Stimulated activated CD4-positive, alpha-beta T cell treated with anti-CD3 and anti-CD28 coated beads, Interleukin-4, amount 100 ng/mL, for 24 hours (primary cell): ENCODE measurements around the gene FRMD4B.

Experiments
- DNase-seq: peaks from one replicate; pipeline ENCODE4 v3.0.0-alpha.2; 2020

Gene FRMD4B

DNA sequence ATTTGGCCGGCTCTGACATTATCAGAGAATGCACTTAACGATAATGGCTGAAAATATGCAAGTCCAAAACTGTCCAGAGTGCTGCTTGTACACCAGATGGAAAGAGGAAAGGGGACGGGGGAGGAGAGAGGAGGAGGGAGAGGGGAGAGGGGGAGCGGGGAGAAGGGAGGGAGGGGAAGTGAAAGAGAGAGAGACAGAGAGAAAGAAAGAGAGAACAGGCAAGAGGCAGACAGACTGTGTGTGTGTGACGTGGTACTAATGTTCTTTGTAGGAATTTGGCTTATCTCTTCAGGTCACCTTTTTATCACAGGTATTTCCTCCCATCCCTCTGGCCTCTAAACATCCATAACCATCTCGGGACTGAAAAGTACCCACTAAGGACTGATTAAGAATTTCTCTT, 188.4 kb downstream of the FRMD4B start:
- DNase-seq, result no peak

DNA sequence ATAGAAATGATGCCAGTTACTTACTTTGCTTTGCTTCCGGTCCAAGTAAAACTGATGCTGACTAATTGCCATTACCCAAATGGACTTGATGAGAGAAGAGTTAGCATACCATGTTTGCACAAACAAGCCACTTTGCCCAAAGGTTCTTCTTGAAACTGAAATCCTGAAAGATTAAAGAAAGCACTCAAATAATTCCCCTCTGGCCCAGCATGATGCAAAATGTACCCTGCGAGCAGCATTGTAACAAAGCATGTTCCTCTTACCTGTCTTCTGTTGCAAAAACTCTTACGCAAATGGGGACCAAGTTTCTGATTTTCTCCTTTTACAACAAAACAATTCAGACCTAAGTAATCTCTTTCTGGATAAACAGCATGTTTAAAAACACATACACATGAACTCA, 189.0 kb downstream of the FRMD4B start:
- DNase-seq, result no peak

DNA sequence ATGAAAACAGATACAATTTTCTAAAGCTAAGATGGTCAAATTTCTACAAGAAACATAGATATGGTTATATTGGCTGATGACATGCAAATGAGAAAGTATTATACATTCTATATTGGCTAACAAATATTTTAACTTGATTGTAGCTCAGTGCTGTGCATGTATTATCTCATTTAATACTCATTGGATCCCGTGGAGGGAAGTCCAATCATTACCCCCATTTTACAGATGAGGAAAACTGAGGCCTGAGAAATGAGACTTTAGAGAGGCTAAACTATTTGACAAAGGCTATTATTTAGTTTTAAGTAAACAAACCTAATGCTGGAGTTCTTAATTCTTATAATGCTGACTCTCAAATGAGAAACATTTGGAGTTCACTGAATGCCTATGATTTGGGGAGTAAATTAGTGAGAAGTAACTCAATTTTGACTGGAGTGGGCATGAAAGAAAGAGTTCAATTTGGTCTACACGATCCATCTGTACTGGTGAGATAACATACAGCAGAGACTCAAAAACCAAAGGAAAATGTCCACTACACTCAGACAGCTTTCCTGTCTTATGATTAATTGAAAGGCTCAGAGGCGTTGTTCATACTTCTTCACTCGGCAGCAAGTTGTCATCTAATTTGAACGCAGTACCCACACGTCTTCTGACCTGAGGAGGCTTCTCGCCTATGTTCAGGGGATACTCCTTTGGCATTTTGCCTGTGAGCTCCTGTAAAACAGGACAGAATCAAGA, 191.3 kb downstream of the FRMD4B start:
- no peak for DNase-seq

DNA sequence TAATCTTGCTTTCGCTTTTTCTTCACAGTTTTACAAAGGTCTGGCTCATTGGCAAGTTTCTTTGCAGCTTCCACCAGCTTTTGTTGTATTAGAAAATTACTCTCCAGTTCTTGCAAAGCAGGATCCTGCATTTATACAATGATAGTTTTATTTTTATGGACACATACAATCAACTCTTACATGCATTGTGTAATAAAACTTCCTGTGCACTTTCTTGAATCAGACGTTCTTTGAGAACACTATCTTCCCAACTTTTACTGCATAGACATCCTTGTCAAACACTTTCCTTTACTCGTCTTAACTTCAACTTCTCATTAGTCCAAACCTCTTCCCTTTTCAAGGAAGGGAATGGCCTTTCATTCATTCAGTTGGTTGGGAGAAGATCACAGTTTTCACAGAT, 192.1 kb downstream of the FRMD4B start:
- no peak for DNase-seq

DNA sequence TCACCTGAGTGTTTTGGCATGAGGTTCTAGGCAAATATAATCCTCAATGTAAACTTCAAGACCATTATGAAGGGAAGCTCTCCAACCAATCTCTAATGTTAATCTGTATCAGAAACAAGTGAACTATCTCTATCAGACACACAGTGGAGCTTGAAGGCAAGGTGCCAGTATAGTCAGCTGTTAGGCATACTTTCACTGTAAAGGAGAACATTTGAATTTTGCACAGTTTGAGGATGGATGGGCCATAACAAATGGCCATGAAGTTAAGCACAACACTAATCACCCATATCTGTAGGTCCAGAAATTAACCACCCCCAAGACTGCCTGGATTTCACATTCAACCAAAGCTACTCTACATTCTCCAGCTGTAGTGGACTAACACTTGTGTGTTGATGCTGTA, 194.4 kb downstream of the FRMD4B start:
- DNase-seq, result no peak

DNA sequence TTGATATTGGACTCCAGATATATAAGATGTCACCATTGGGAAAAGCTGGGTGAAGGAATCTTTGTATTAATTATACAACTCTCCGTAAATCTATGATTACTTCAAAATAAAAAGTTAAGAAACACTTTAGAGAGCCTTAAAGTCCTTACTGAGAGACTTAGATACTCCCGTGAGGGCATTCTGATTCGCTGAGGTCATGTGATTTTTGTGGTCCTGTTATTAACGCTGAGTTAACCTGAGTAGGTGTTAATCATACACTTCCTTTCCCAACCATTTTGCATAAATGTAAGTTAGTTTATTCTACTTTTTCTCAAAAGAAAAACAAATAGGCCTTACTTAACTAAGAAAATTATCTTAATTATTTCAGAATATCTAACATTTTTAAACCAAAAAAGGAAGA, 196.4 kb downstream of the FRMD4B start:
- DNase-seq, result no peak

DNA sequence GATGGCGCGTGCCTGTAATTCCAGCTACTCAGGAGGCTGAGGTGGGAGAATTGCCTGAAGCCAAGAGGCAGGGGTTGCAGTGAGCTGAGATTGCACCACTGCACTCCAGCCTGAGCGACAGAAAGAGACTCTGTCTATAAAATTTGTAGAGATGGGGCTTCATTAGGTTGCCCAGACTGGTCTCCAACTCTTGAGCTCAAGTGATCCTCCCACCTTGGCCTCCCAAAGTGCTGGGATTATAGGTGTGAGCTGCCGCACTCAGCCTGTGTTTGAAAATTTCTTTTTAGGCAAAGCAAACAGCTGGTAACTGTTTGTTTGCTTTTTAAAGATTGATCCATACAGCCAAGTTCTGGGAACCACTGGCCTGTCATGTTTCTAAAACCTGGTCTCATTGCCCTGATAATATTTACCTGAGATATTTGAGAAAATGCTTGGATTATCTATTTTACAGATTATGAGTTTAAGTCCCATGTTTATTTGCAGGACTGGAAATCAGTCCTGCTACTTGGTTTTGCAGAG, 199.3 kb downstream of the FRMD4B start:
- no peak for DNase-seq

DNA sequence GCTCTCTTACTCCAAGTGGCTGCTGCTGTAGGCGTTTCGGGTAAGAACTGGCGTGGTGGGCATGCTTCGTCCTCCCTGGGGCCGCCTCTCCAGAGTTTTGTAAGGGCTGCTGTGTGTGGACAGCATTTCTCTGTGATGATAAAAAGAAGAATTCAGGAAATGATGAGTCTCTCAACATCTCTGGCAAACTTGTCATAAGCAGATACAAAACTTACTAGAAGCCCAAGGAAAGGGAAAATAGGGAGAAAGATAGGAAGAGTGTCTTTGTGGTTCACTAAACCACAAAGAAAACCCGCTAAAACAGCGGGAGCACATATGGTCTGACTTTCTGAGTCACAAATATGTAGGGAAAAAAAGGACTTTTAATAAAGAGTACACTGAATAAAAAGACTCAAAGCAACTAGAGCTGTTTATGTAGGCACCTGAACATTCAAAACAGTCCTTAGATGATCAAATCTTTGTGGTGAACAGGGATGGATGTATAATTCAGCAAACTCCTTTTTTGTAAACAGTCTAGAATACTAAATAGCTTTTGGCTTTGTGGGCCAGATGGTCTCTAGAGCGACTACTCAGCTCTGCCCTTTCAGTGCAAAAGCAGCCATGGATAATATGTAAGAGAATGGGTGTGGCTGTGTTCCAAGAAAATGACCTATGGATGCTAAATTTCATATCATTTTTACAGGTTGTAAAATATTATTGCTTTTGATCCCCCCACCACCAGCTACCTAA, 203.1 kb downstream of the FRMD4B start:
- DNase-seq, result no peak

DNA sequence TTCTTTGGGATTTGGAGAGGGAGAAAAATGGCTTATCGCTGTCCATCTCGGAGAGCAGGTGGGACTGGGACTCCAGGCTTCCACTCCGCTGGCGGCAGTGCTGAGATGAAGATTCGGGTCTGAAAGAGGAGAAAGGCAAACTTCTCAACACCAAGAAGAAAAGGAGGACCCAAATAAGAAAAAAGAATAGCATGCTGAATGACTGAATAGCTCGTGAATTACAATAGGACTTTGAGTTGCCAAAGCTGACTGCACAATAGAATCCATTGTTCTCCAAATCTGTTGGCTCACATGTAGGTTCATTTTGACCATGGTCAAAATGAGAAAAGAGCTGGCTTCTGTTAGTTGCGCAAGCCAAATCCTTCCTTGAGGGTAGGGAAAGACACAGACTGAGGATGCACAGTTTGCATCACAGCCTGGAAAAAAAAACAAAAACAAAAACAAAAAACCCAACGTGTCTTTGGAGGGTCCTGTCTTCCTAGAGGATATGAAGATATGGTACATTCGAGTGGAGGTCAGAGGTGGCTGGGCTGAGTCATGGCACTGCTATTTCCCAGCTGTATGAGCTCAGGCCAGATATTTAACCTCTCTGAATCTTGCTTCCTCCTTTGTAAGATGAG, 204.2 kb downstream of the FRMD4B start:
- DNase-seq, result no peak

DNA sequence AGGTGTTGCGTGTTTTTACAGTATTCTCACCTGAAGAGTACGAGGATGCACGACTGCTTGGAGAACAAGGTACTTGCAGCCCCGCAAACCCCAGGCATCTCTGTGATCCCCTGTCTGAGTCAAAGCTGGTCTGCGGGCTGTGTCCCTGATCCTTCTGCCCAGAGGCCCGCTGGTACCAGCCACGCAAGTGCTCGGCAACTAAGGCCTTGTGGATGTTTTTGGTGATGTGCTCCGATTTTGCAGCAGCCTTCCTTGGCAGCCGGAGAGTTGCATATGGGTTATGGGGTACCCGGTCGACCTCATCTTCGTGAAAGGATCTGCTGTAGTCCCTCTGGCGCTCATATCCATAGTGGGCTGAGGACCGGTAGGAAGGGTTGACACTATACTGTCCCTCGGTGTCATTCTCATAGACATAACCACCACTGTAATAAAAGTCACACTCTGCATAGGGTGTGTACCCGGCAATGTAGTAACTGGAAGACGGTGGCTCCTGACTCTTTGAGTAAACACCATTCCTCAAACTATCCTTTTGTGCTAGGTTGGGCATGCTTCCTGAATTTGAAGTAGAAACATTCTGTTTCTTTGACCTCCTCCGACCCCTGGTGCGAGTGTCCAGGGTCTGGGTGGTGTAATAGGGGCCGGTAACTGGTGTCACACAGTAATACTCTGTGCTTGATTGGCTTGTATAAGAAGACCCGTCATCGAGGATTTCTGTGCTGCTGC, 204.9 kb downstream of the FRMD4B start:
- DNase-seq, result no peak

DNA sequence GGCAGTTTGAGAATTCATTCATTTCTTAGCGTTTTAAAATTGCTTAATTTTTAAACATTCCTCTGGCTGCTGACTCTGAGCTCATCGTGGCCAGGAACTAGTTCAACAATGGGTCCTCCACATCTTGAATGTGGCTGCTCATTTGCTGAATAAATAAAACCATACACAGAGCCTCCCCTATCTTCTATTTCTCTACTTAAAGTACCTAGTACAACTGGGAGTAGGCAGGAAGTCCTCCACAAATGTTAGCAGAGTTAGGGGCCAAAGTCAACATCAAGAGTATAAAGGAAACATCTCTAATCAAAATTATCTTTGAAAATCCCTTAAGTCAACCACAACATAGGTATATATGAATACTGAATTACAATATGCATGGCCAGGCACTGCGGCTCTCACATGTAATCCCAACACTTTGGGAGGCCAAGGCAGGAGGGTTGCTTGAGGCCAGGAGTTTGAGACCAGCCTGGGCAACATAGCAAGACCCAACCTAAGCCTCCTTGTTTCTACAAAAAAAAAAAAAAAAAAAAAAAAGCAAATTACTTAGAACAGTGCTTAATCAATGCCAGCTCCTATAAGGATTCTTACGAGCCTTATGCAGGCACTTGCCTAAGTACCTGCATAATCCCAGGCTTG, 206.0 kb downstream of the FRMD4B start:
- DNase-seq, result no peak

DNA sequence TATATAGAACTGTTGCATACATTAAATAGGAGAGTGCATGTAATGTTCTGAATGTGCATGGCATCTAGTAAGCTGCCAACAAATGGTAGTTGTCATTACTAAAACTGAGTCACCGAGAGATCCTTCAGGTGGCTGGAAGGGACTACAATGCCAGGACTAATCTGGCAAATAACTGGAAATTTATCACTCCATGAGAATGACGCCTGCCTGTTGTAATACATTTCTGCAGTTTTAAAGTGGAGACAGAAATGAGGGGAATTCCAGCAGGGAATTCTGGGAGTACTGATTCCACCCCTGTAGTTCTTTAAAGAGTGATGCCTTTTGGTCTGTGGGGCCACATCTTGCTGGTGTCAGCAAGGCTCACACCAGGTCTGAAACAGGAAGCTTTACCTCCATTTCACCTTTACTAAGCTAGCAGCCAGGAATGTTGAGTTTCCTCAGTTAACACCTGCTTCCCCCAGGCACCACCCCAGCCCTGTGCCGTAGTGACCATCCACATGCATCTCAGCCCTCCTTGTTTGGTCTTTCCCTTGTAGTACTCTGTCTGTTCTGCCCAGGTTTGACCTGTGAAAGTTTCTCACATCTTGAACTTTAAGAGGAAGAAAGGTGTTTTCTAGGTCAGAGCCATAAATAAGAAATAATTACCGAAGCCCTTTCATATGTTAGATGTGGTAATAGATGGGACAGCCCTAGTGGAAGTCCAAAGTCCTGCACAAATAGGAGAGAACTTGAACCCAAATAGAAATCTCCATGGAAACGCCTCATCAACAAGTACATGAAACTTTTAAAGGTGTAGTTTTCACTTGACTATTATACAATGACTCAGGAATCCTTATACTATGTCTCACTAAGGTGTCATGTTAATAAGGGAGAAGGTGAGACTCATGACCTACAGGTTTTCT, 206.8 kb downstream of the FRMD4B start:
- DNase-seq, result no peak

DNA sequence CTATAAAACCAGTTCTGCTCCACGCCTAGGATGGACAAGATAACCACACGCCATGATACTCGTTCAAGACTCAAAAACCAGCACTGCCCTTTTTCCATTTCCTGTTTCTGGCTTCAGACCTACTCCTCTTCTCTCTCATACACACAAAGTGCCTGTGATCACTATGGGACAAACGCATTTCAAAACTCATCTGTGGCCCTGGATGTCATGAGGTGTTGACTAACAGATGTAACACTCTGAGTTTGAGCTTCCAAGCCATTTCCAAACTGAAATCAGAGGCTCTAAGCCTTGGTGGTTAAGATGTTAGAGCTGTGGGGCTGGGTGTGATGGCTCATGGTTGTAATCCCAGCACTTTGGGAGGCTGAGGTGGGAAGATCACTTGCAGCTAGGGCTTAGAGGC, 207.8 kb downstream of the FRMD4B start:
- DNase-seq, result no peak

DNA sequence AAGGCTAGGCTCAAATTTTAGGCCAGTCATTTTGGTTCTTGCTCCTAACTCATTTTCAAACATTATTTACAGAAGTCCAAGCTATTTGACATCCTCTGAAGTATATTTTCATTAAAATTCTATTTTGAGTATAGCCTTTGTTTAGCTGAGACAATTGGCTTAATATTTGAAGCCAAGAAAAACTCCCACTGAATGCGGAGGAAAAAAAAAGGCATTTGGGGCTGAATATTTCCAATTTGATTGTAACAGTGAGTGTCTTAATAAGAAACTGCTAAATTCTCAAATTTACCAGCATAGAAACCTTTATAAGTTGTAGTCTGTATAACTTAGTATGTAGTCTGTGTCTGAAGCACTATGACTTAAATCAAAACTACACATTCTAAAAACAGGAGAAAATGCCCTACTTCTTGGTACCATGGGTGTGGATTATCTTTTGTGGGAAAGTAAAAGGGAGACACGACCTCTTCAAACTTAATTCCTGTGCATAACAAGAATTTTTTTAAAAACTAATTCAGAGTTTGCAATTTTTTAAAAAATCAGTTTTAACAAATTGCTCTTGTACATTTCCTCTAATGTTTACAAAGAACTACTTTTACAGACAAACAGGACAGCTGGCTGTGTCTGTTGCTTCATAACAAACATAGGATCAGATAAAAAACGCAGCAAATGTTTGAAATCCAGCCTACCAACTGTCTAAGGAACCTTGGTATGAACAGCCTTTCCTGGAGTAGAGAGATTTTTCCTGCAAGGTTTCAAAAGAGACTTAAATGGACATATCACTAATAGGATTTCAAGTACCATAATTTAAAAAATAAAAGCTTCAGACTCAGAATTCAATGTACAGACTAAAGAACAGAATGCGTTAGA, 210.8 kb downstream of the FRMD4B start:
- DNase-seq, result no peak

DNA sequence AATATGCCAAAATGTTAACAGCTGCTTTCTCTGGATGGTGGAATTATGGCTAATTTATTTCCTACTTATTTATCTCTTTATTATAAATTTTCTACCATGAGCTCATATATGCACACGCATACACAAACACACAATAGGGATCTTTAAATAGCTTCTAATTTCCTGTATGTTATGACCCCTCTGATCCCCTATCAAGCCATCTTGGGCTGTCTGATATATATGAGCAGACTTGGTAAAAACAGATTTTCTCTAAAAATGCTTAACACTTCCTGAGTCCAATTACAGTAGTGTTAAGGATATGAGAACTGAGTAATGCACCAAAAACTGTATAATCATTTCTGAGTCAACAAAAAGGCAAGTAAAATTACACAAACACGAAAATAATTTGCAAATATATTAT, 211.4 kb downstream of the FRMD4B start:
- no peak for DNase-seq

DNA sequence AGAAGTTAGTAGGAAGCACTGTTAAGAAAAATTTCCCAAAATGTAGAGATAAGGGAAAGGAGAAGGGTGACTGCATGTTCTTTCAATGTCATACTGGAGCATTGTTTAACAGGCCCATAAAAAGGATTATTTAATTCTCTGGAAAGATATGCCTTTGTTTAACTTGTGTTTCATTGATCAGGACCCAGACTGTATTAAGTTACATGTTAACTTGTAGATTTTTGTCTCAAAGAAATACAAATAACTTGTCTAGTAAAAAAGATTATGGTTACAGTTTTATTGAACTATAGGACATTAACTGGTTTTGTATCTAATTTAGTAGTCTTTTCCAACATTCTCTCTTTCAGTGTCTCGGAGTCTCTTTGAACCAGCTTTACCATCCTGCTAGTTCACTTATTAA, 213.8 kb downstream of the FRMD4B start:
- DNase-seq, result no peak

DNA sequence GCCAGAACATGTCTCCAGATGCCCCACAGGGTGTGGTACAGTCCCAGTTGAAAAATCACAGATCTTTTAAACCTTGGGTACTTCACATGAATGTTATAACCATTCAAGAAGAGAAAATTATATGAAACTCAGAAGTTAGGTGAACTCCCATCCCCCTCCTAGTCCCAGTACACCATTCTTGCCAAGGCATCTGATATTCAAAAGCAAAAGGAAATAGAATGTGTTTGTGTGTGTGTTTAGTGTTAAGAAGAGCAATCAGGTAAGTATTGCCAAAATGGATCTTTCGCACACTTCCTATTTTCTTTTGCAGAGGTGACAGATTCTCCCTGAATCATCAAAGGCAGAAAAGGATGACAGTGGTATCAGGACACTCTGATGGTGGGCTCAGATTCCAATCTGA, 219.4 kb downstream of the FRMD4B start:
- DNase-seq, result no peak

DNA sequence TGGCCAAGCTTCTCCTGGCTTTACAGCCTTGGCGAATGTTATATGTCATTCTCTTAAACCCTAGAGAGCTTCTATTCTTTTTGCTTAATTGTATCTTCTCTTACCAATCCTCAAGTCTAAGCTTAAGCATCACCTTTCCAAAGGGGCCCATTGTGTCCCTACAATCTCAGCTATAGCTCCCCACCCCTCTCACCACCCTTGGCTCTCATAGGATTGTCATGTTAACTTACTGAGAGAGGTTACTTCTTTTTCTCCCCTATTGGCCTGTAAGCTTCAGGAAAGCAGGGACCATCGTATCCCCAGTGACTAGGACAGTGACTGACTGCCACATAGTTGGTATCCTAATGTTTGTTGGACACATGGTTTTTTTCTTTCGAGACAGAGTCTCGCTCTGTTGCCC, 220.1 kb downstream of the FRMD4B start:
- DNase-seq, result no peak

DNA sequence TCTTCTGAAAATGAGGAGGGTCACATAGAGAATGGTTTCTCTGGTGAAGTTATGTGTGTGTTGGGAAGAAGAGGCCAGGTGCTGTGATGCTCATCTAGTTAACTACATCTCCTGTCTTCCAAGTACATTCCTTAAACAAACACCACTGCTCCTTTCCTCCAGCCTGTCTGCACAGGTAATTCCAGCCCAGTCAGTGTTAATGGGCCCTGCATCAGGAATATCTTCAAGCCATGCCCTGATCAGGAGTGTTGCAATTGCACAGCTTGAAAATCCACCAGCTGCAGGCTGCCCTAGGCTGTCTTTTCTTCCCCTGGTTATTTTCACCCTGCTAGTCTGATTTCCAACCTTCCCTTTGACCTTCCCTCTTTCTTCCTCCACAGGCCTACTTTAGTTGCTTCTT, 221.6 kb downstream of the FRMD4B start:
- no peak for DNase-seq

DNA sequence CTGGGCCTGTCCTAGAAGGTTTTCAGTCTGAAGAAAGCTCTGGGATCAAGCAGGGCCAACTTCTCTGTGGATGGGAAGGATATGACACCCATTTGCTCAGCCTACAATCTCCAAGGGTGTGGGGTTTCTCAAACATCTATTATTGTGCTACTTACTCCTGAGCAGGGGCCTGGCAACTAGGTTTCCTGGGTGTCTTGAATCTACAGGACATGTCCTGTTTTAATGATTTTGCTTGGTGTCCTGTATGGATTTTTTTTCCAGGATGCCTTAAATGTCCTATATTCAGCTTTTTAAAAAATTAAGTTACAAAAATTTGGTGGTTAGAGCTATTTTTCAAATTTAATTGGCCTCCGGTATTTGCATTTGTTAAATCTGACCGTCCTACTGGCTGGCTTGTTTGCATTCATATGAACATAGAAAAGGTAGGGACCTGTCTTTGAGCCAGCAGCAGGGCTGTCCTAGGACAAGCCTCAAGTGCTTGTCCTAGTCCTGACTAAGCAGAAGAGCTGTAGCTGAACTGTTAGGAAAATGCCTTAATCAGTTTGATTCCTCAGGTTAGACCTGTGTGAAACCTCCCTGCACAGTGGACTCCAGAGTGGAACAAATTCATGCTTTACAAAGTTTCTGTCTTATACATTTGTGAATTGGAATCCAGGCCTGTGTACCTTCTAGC, 223.4 kb downstream of the FRMD4B start:
- no peak for DNase-seq
